Transverse colon (tissue), 4 donors: ENCODE data around the gene IFT25.
A peak's percentile ranks its signal among the peaks of the same experiment; 100 is the strongest.

Experiments used
- CTCF ChIP-seq, 5 experiments: fragments of 200-600 bp in 3 of 5; fragments of 450-650 bp in 2 of 5; sonication (generic) in 3 of 5; IDR thresholded peaks; 1 replicate in 2 of 5; 2 replicates in 3 of 5; pipeline ENCODE4 v1.5.1; 2016 to 2017; ENCODE audit warnings: antibody characterized with exemption in 5 of 5, inconsistent platforms in 3 of 5, mild to moderate bottlenecking in 2 of 5, moderate library complexity in 1 of 5
- POLR2A ChIP-seq: fragments of 450-650 bp; IDR thresholded peaks from one replicate; pipeline ENCODE4 v1.6.1; 2016; ENCODE audit warnings: antibody characterized with exemption, mild to moderate bottlenecking, moderate library complexity
- POLR2AphosphoS5 ChIP-seq, 3 donors: sonication (generic); formaldehyde crosslinking; IDR thresholded peaks; one replicate each; pipeline ENCODE4 v1.6.1; 2016; ENCODE audit warnings: antibody characterized with exemption in 3 of 3

GRCh38 chr1:53913352-53914033 is 32.0 kb downstream of the IFT25 start:
- no peak for TF ChIP-seq POLR2A
- peak in 1 of 5 experiments; percentile 15 for TF ChIP-seq CTCF (IDR thresholded peaks at IDR 0.05)
- no peak for TF ChIP-seq POLR2AphosphoS5 (IDR thresholded peaks at IDR 0.05)
